ENCODE results near the gene TMEM191C.
"Not testable (repeated sequence)": the region's sequence is repeated elsewhere in the genome, so short reads cannot be mapped to it uniquely, and the experiment has no call there.

- not testable (repeated sequence) for TF ChIP-seq TAF1, POLR2A (IDR thresholded peaks at IDR 0.05; ENCODE audit: low read depth, low read length)
Observed at GRCh38 chr22:21473664-21474063, 6.5 kb downstream of the TMEM191C start.

Measured in GM12891 (cell line).